ENCODE data around the gene MTERF4. TPM values are rescaled to one million over a fixed set of nuclear protein-coding genes. Genes with fewer than 3 reads are reported as not detected.

MTERF4 gene
- total and polyA plus RNA-seq, 7 donors: 27.3 to 48.0 (median 32.8) TPM

- Histone ChIP-seq H3K4me3 (no peak overlapping the region), H3K9me3 (no peaks in the 10 kb centered on the region), H3K4me1 (no peaks in the 10 kb centered on the region), H3K36me3 (ENCODE audit: insufficient read depth in 1 of 2, low read depth in 1 of 2) (peaks cover 5 to 78% of the 10 kb centered on the region in 2 donors), H3K27me3 (ENCODE audit: insufficient read depth in 3 of 3, low read length in 2 of 3) (no peaks in the 10 kb centered on the region), H3K27ac (no peak overlapping the region)
- TF ChIP-seq, protein P1, sequence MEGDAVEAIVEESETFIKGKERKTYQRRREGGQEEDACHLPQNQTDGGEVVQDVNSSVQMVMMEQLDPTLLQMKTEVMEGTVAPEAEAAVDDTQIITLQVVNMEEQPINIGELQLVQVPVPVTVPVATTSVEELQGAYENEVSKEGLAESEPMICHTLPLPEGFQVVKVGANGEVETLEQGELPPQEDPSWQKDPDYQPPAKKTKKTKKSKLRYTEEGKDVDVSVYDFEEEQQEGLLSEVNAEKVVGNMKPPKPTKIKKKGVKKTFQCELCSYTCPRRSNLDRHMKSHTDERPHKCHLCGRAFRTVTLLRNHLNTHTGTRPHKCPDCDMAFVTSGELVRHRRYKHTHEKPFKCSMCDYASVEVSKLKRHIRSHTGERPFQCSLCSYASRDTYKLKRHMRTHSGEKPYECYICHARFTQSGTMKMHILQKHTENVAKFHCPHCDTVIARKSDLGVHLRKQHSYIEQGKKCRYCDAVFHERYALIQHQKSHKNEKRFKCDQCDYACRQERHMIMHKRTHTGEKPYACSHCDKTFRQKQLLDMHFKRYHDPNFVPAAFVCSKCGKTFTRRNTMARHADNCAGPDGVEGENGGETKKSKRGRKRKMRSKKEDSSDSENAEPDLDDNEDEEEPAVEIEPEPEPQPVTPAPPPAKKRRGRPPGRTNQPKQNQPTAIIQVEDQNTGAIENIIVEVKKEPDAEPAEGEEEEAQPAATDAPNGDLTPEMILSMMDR (IDR thresholded peaks at IDR 0.05): no peak
- 92 to 96% (median 93%) methylated on average over 8 of the region's 8 CpGs for WGBS, 3 donors
- DNase-seq (no peak), ATAC-seq (no peak)
- intact Hi-C loops (cut with DNase I): no loop called here
Measured at GRCh38 chr2:241053576-241054251, 48.4 kb downstream of the MTERF4 start.

- H3K27me3 ChIP-seq (ENCODE audit: insufficient read depth in 3 of 3, low read length in 2 of 3): no peaks in the 10 kb centered on the region
- H3K9me3 ChIP-seq: no peaks in the 10 kb centered on the region
- 87 to 91% (median 91%) methylated on average over 29 to 31 of the region's 31 CpGs for WGBS, 3 donors
- H3K4me1 ChIP-seq: no peaks in the 10 kb centered on the region
- no peak overlapping the region for H3K27ac ChIP-seq
- no peak overlapping the region for H3K4me3 ChIP-seq
- TF ChIP-seq, protein P1 (IDR thresholded peaks at IDR 0.05): no peak
- DNase-seq: peak; percentile 12 to 47
- intact Hi-C loops (cut with DNase I): no loop called here
- H3K36me3 ChIP-seq (ENCODE audit: insufficient read depth in 1 of 2, low read depth in 1 of 2): peaks cover 5 to 80% of the 10 kb centered on the region in 2 donors
- ATAC-seq: peak in 2 of 4 donors; percentile 11 to 20
Measured at GRCh38 chr2:241052677-241053360, 49.3 kb downstream of the MTERF4 start.

DNA sequence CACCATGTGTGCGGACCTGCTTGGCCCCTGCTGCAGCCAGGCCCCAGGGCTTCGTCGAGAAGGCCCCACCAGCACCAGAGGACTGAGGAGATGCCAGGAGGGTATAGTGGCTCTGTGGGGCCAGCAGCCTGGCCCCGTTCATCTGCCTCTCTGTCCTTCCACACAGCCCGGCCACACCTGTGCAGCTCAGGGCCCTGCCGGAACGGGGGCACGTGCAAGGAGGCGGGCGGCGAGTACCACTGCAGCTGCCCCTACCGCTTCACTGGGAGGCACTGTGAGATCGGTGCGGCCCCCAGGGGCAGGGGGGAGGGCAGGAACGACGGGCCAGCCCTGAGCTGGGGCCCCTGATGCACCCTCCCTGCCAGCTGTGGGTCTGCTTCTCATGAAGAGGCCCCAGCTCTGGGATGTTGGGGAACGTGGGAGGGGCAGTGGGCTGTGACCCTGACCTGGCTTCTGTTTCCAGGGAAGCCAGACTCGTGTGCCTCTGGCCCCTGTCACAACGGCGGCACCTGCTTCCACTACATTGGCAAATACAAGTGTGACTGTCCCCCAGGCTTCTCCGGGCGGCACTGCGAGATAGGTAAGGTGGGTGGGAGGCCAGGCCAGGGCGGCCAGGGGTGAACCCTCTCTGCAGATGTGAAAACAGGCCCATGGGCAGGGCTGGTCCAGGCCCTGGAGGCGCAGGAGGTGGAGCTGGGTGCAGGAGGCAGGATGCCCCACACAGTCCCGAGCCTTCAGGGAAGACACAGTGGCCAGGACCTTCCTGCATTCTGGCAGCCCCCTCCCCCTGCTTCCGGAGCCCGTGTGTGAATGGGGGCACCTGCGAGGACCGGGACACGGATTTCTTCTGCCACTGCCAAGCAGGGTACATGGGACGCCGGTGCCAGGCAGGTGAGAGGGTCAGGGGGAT, 50.3 kb downstream of the MTERF4 start:
- Histone ChIP-seq H3K4me3 (no peak overlapping the region), H3K27me3 (ENCODE audit: insufficient read depth in 3 of 3, low read length in 2 of 3) (no peaks in the 10 kb centered on the region), H3K36me3 (ENCODE audit: insufficient read depth in 1 of 2, low read depth in 1 of 2) (peaks cover 5 to 74% of the 10 kb centered on the region in 2 donors), H3K9me3 (no peaks in the 10 kb centered on the region), H3K4me1 (no peaks in the 10 kb centered on the region), H3K27ac (no peak overlapping the region)
- WGBS, 3 donors: 88 to 90% (median 90%) methylated on average over 31 to 33 of the region's 33 CpGs
- TF ChIP-seq, protein P1 (IDR thresholded peaks at IDR 0.05): no peak
- DNase-seq: peak; percentile 12 to 31
- intact Hi-C loops (cut with DNase I): no loop called here
- no peak for ATAC-seq

- no peaks in the 10 kb centered on the region for H3K4me1 ChIP-seq
- no peak overlapping the region for H3K4me3 ChIP-seq
- no peaks in the 10 kb centered on the region for H3K9me3 ChIP-seq
- H3K27me3 ChIP-seq (ENCODE audit: insufficient read depth in 3 of 3, low read length in 2 of 3): no peaks in the 10 kb centered on the region
- DNase-seq: no peak
- 90 to 92% (median 91%) methylated on average over 17 to 18 of the region's 18 CpGs for WGBS, 3 donors
- no peak overlapping the region for H3K27ac ChIP-seq
- TF ChIP-seq, protein P1 (IDR thresholded peaks at IDR 0.05): no peak
- intact Hi-C loops (cut with DNase I): no loop called here
- ATAC-seq: peak in 1 of 4 donors; percentile 14
- H3K36me3 ChIP-seq (ENCODE audit: insufficient read depth in 1 of 2, low read depth in 1 of 2): peaks cover 5 to 82% of the 10 kb centered on the region in 2 donors
Measured at GRCh38 chr2:241050624-241051577, 51.2 kb downstream of the MTERF4 start.
